Keratinocyte (primary cell): ENCODE data around the gene C4BPA. TPM values are rescaled to one million over a fixed set of nuclear protein-coding genes. Genes with fewer than 3 reads are reported as not detected.

ENCODE experiments used
- DNase-seq: peaks from one replicate; pipeline ENCODE4 v3.0.0-alpha.2; 2011; ENCODE audit warnings: low read depth, missing footprints, low spot score
- FAIRE-seq: peaks from 2 replicates; lab custom pipeline; 2011; peaks lifted over from hg19 to GRCh38; lab: Jason Lieb, UNC
- H2AFZ ChIP-seq: 2 replicates; pipeline ENCODE4 v1.6.0; 2012; ENCODE audit warnings: low read length, control low read depth, inconsistent platforms; ENCODE audit not compliant: control insufficient read depth
- H3K27ac ChIP-seq: 2 replicates; pipeline ENCODE4 v1.5.1; 2011; ENCODE audit warnings: low read length; ENCODE audit not compliant: control insufficient read depth, insufficient read depth
- H3K27me3 ChIP-seq: 3 replicates; pipeline ENCODE4 v1.6.0; 2011; ENCODE audit warnings: low read length; ENCODE audit not compliant: control insufficient read depth, insufficient read depth; ENCODE audit errors: extremely low read depth
- H3K36me3 ChIP-seq, 2 experiments: 2 replicates in 1 of 2; 3 replicates in 1 of 2; pipeline ENCODE4 v1.5.1; 2011; ENCODE audit warnings: low read length in 2 of 2, mild to moderate bottlenecking in 1 of 2; ENCODE audit not compliant: control insufficient read depth in 2 of 2, insufficient read depth in 2 of 2; ENCODE audit errors: extremely low read depth in 1 of 2
- H3K4me1 ChIP-seq: 3 replicates; pipeline ENCODE4 v1.5.1; 2011; ENCODE audit warnings: low read length; ENCODE audit not compliant: control insufficient read depth, insufficient read depth; ENCODE audit errors: extremely low read depth
- H3K4me2 ChIP-seq: 3 replicates; pipeline ENCODE4 v1.6.0; 2011; ENCODE audit warnings: low read depth, low read length; ENCODE audit not compliant: control insufficient read depth, insufficient read depth; ENCODE audit errors: extremely low read depth
- H3K4me3 ChIP-seq, 3 experiments: fragments of 200-600 bp in 1 of 3; sonication (generic) in 1 of 3; 2 replicates in 2 of 3; 3 replicates in 1 of 3; pipeline ENCODE4 v1.5.1; 2011 to 2016; ENCODE audit warnings: low read length in 3 of 3, mild to moderate bottlenecking in 3 of 3, control low read depth in 2 of 3, inconsistent platforms in 1 of 3, low read depth in 1 of 3, mixed read lengths in 1 of 3, mixed run types in 1 of 3, moderate library complexity in 1 of 3; ENCODE audit not compliant: control insufficient read depth in 2 of 3, insufficient read depth in 2 of 3; ENCODE audit errors: extremely low read depth in 1 of 3
- H3K79me2 ChIP-seq: 2 replicates; pipeline ENCODE4 v1.6.0; 2012; ENCODE audit warnings: low read length; ENCODE audit not compliant: control insufficient read depth, insufficient read depth
- H3K9ac ChIP-seq: 3 replicates; pipeline ENCODE4 v1.6.0; 2011; ENCODE audit warnings: low read length; ENCODE audit not compliant: control insufficient read depth, insufficient read depth; ENCODE audit errors: extremely low read depth
- H3K9me1 ChIP-seq: 3 replicates; pipeline ENCODE4 v1.6.0; 2011; ENCODE audit warnings: low read length; ENCODE audit not compliant: control insufficient read depth, insufficient read depth; ENCODE audit errors: extremely low read depth
- H3K9me3 ChIP-seq: 2 replicates; pipeline ENCODE4 v1.5.1; 2012; ENCODE audit warnings: low read depth, low read length; ENCODE audit not compliant: control insufficient read depth
- H4K20me1 ChIP-seq: 3 replicates; pipeline ENCODE4 v1.6.0; 2011; ENCODE audit warnings: low read length; ENCODE audit not compliant: control insufficient read depth, insufficient read depth; ENCODE audit errors: extremely low read depth
- CTCF ChIP-seq, 3 experiments: IDR thresholded peaks in 1 of 3; conservative IDR thresholded peaks in 1 of 3; optimal IDR thresholded peaks in 1 of 3; 2 replicates in 2 of 3; 3 replicates in 1 of 3; pipeline versions ENCODE3 to v1.5.1; 2011; ENCODE audit warnings: low read length in 3 of 3, mild to moderate bottlenecking in 3 of 3, moderate library complexity in 2 of 3, control low read depth in 1 of 3, inconsistent platforms in 1 of 3; ENCODE audit not compliant: insufficient read depth in 2 of 3; ENCODE audit errors: extremely low read depth in 1 of 3
- EZH2 ChIP-seq: IDR thresholded peaks from one replicate; pipeline ENCODE4 v1.6.1; 2012; ENCODE audit warnings: inconsistent platforms, mild to moderate bottlenecking, low read length, moderate library complexity
- dilution Hi-C: fragments of 300-500 bp; cut with MboI; formaldehyde crosslinking; loops from one replicate; pipeline ENCODE4 v1.7.0; 2020; ENCODE audit warnings: low sequenced_read_pairs; ENCODE audit not compliant: extremely low pct_ligation_motif_present
- polyA plus RNA-seq, 5 experiments: library from polyadenylated mRNA; depleted of rRNA in 3 of 5; stranded (reverse) in 3 of 5; stranded (forward) in 1 of 5; unstranded in 1 of 5; fragments of >200 nt; gene quantifications; 1 replicate in 1 of 5; 2 replicates in 3 of 5; 3 replicates in 1 of 5; pipeline versions ENCODE4 v1.2.1 to v1.2.3, GENCODE V29; 2011 to 2012; ENCODE audit warnings: missing spikeins in 2 of 5, low read depth in 1 of 5, low replicate concordance in 1 of 5

The C4BPA gene
- polyA plus RNA-seq, 1 donor (not counting 4 experiments of a cell fraction or from before 2014, with no cell fraction given), result not detected

- no peak overlapping the region for H3K4me2 ChIP-seq
- H4K20me1 ChIP-seq, result no peaks in the 10 kb centered on the region
- H3K4me1 ChIP-seq, result no peaks in the 10 kb centered on the region
- TF ChIP-seq CTCF (optimal IDR thresholded peaks at IDR 0.05 in 1 of 3, IDR thresholded peaks at IDR 0.05 in 1 of 3, conservative IDR thresholded peaks at IDR 0.05 in 1 of 3; ENCODE audit: extremely low read depth in 1 of 3, insufficient read depth in 2 of 3, low read length in 3 of 3) (no peak), EZH2 (no peak)
- H3K9ac ChIP-seq, result no peak overlapping the region
- DNase-seq (no peak), FAIRE-seq (no peak)
- H3K27ac ChIP-seq, result no peak overlapping the region
- dilution Hi-C loops, result no loop called here
- no peak overlapping the region for H3K4me3 ChIP-seq
- H3K9me3 ChIP-seq, result no peaks in the 10 kb centered on the region
- no peak overlapping the region for H2AFZ ChIP-seq
- no peaks in the 10 kb centered on the region for H3K36me3 ChIP-seq
- peaks cover 4% of the 10 kb centered on the region for H3K27me3 ChIP-seq
- H3K79me2 ChIP-seq, result no peaks in the 10 kb centered on the region
- no peaks in the 10 kb centered on the region for H3K9me1 ChIP-seq
These were observed 5.0 kb downstream of the C4BPA start for GRCh38 chr1:207109004-207109403.

GRCh38 chr1:207112616-207113296 lies 8.7 kb downstream of the C4BPA start:
- H2AFZ ChIP-seq, result no peak overlapping the region
- FAIRE-seq, result no peak

More at GRCh38 chr1:207112616-207113296, 8.7 kb downstream of the C4BPA start:
- no peak for DNase-seq
- Histone ChIP-seq H3K9me1 (no peaks in the 10 kb centered on the region), H3K27ac (no peak overlapping the region), H3K27me3 (peaks cover 4% of the 10 kb centered on the region), H3K4me2 (no peak overlapping the region), H3K79me2 (no peaks in the 10 kb centered on the region), H3K9ac (no peak overlapping the region), H3K4me3 (no peak overlapping the region), H3K36me3 (no peaks in the 10 kb centered on the region), H4K20me1 (no peaks in the 10 kb centered on the region), H3K9me3 (no peaks in the 10 kb centered on the region), H3K4me1 (no peaks in the 10 kb centered on the region)
- dilution Hi-C loops, result no loop called here
- TF ChIP-seq CTCF (optimal IDR thresholded peaks at IDR 0.05 in 1 of 3, IDR thresholded peaks at IDR 0.05 in 1 of 3, conservative IDR thresholded peaks at IDR 0.05 in 1 of 3; ENCODE audit: extremely low read depth in 1 of 3, insufficient read depth in 2 of 3, low read length in 3 of 3), result no peak
- TF ChIP-seq EZH2, result no peak
